Measurements from ENCODE around the gene PHTF2. TPM values are rescaled to one million over a fixed set of nuclear protein-coding genes. Genes with fewer than 3 reads are reported as not detected.

PHTF2 gene
- polyA plus RNA-seq, 1 donor: 11.5 TPM

GRCh38 chr7:77917500-77918262 is 119.1 kb downstream of the PHTF2 start:
- H3K36me3 ChIP-seq (ENCODE audit: control insufficient read depth, insufficient read depth, low read length): peaks cover 6% of the 10 kb centered on the region
- no peak overlapping the region for H3K4me3 ChIP-seq (ENCODE audit: low read length)
- no peaks in the 10 kb centered on the region for H3K27me3 ChIP-seq (ENCODE audit: control insufficient read depth, insufficient read depth, low read length)
- H3K27ac ChIP-seq (ENCODE audit: low read length): no peak overlapping the region
- H3K4me1 ChIP-seq (ENCODE audit: control insufficient read depth, insufficient read depth, low read length): no peaks in the 10 kb centered on the region
- no peaks in the 10 kb centered on the region for H3K9me3 ChIP-seq (ENCODE audit: control insufficient read depth, low read depth, low read length)
- 94% methylated on average over 1 of the region's 2 CpGs for WGBS (ENCODE audit: insufficient coverage, low lambda C conversion rate)
- no peak for DNase-seq

GRCh38 chr7:77918676-77919075 is 120.1 kb downstream of the PHTF2 start:
- H3K36me3 ChIP-seq (ENCODE audit: control insufficient read depth, insufficient read depth, low read length): peaks cover 6% of the 10 kb centered on the region
- H3K4me3 ChIP-seq (ENCODE audit: low read length): no peak overlapping the region
- H3K9me3 ChIP-seq (ENCODE audit: control insufficient read depth, low read depth, low read length): no peaks in the 10 kb centered on the region
- H3K4me1 ChIP-seq (ENCODE audit: control insufficient read depth, insufficient read depth, low read length): no peaks in the 10 kb centered on the region
- H3K27me3 ChIP-seq (ENCODE audit: control insufficient read depth, insufficient read depth, low read length): no peaks in the 10 kb centered on the region
- no peak for DNase-seq
- 100% methylated on average over 1 of the region's 1 CpG for WGBS (ENCODE audit: insufficient coverage, low lambda C conversion rate)
- no peak overlapping the region for H3K27ac ChIP-seq (ENCODE audit: low read length)

GRCh38 chr7:77923419-77923818 is 124.8 kb downstream of the PHTF2 start:
- no peaks in the 10 kb centered on the region for H3K4me1 ChIP-seq (ENCODE audit: control insufficient read depth, insufficient read depth, low read length)
- H3K27me3 ChIP-seq (ENCODE audit: control insufficient read depth, insufficient read depth, low read length): no peaks in the 10 kb centered on the region
- H3K27ac ChIP-seq (ENCODE audit: low read length): no peak overlapping the region
- H3K9me3 ChIP-seq (ENCODE audit: control insufficient read depth, low read depth, low read length): no peaks in the 10 kb centered on the region
- no peak for DNase-seq
- H3K36me3 ChIP-seq (ENCODE audit: control insufficient read depth, insufficient read depth, low read length): peaks cover 13% of the 10 kb centered on the region
- 86% methylated on average over 1 of the region's 2 CpGs for WGBS (ENCODE audit: insufficient coverage, low lambda C conversion rate)
- H3K4me3 ChIP-seq (ENCODE audit: low read length): no peak overlapping the region

GRCh38 chr7:77930496-77930895 is 131.9 kb downstream of the PHTF2 start:
- WGBS (ENCODE audit: insufficient coverage, low lambda C conversion rate): 60% methylated on average over 1 of the region's 2 CpGs
- Histone ChIP-seq H3K4me3 (ENCODE audit: low read length) (no peak overlapping the region), H3K27me3 (ENCODE audit: control insufficient read depth, insufficient read depth, low read length) (no peaks in the 10 kb centered on the region), H3K9me3 (ENCODE audit: control insufficient read depth, low read depth, low read length) (no peaks in the 10 kb centered on the region), H3K27ac (ENCODE audit: low read length) (no peak overlapping the region), H3K36me3 (ENCODE audit: control insufficient read depth, insufficient read depth, low read length) (peaks cover 7% of the 10 kb centered on the region), H3K4me1 (ENCODE audit: control insufficient read depth, insufficient read depth, low read length) (no peaks in the 10 kb centered on the region)
- DNase-seq: no peak

- DNase-seq: no peak
- no peaks in the 10 kb centered on the region for H3K27me3 ChIP-seq (ENCODE audit: control insufficient read depth, insufficient read depth, low read length)
- peaks cover 7% of the 10 kb centered on the region for H3K36me3 ChIP-seq (ENCODE audit: control insufficient read depth, insufficient read depth, low read length)
- 100% methylated on average over 2 of the region's 5 CpGs for WGBS (ENCODE audit: insufficient coverage, low lambda C conversion rate)
- no peaks in the 10 kb centered on the region for H3K4me1 ChIP-seq (ENCODE audit: control insufficient read depth, insufficient read depth, low read length)
- H3K9me3 ChIP-seq (ENCODE audit: control insufficient read depth, low read depth, low read length): no peaks in the 10 kb centered on the region
- H3K4me3 ChIP-seq (ENCODE audit: low read length): no peak overlapping the region
- H3K27ac ChIP-seq (ENCODE audit: low read length): no peak overlapping the region
Observed at GRCh38 chr7:77931841-77932240, 133.3 kb downstream of the PHTF2 start.

- H3K27me3 ChIP-seq (ENCODE audit: control insufficient read depth, insufficient read depth, low read length): no peaks in the 10 kb centered on the region
- H3K4me1 ChIP-seq (ENCODE audit: control insufficient read depth, insufficient read depth, low read length): no peaks in the 10 kb centered on the region
- peaks cover 2% of the 10 kb centered on the region for H3K36me3 ChIP-seq (ENCODE audit: control insufficient read depth, insufficient read depth, low read length)
- 100% methylated on average over 1 of the region's 3 CpGs for WGBS (ENCODE audit: insufficient coverage, low lambda C conversion rate)
- H3K9me3 ChIP-seq (ENCODE audit: control insufficient read depth, low read depth, low read length): no peaks in the 10 kb centered on the region
- no peak overlapping the region for H3K27ac ChIP-seq (ENCODE audit: low read length)
- no peak overlapping the region for H3K4me3 ChIP-seq (ENCODE audit: low read length)
- no peak for DNase-seq
Observed at GRCh38 chr7:77933394-77933793, 134.8 kb downstream of the PHTF2 start.

GRCh38 chr7:77935652-77936348 is 137.2 kb downstream of the PHTF2 start:
- no peaks in the 10 kb centered on the region for H3K9me3 ChIP-seq (ENCODE audit: control insufficient read depth, low read depth, low read length)
- 88% methylated on average over 1 of the region's 1 CpG for WGBS (ENCODE audit: insufficient coverage, low lambda C conversion rate)
- H3K27me3 ChIP-seq (ENCODE audit: control insufficient read depth, insufficient read depth, low read length): no peaks in the 10 kb centered on the region
- H3K27ac ChIP-seq (ENCODE audit: low read length): no peak overlapping the region
- H3K4me1 ChIP-seq (ENCODE audit: control insufficient read depth, insufficient read depth, low read length): no peaks in the 10 kb centered on the region
- no peak overlapping the region for H3K4me3 ChIP-seq (ENCODE audit: low read length)
- DNase-seq: no peak
- no peaks in the 10 kb centered on the region for H3K36me3 ChIP-seq (ENCODE audit: control insufficient read depth, insufficient read depth, low read length)

- peak in 1 of 2 donors; percentile 19 for DNase-seq
- no peak overlapping the region for H3K27ac ChIP-seq (ENCODE audit: low read length)
- no peak overlapping the region for H3K4me3 ChIP-seq (ENCODE audit: low read length)
- no peaks in the 10 kb centered on the region for H3K27me3 ChIP-seq (ENCODE audit: control insufficient read depth, insufficient read depth, low read length)
- H3K9me3 ChIP-seq (ENCODE audit: control insufficient read depth, low read depth, low read length): no peaks in the 10 kb centered on the region
- H3K36me3 ChIP-seq (ENCODE audit: control insufficient read depth, insufficient read depth, low read length): peaks cover 5% of the 10 kb centered on the region
- H3K4me1 ChIP-seq (ENCODE audit: control insufficient read depth, insufficient read depth, low read length): no peaks in the 10 kb centered on the region
Observed at GRCh38 chr7:77940647-77941046, 142.1 kb downstream of the PHTF2 start.

GRCh38 chr7:77942431-77942830 is 143.9 kb downstream of the PHTF2 start:
- 100% methylated on average over 1 of the region's 4 CpGs for WGBS (ENCODE audit: insufficient coverage, low lambda C conversion rate)
- H3K4me1 ChIP-seq (ENCODE audit: control insufficient read depth, insufficient read depth, low read length): no peaks in the 10 kb centered on the region
- H3K36me3 ChIP-seq (ENCODE audit: control insufficient read depth, insufficient read depth, low read length): peaks cover 5% of the 10 kb centered on the region
- no peak overlapping the region for H3K27ac ChIP-seq (ENCODE audit: low read length)
- H3K9me3 ChIP-seq (ENCODE audit: control insufficient read depth, low read depth, low read length): no peaks in the 10 kb centered on the region
- no peak overlapping the region for H3K4me3 ChIP-seq (ENCODE audit: low read length)
- H3K27me3 ChIP-seq (ENCODE audit: control insufficient read depth, insufficient read depth, low read length): no peaks in the 10 kb centered on the region
- DNase-seq: no peak

- Histone ChIP-seq H3K27ac (ENCODE audit: low read length) (no peak overlapping the region), H3K9me3 (ENCODE audit: control insufficient read depth, low read depth, low read length) (no peaks in the 10 kb centered on the region), H3K27me3 (ENCODE audit: control insufficient read depth, insufficient read depth, low read length) (no peaks in the 10 kb centered on the region), H3K4me1 (ENCODE audit: control insufficient read depth, insufficient read depth, low read length) (no peaks in the 10 kb centered on the region), H3K36me3 (ENCODE audit: control insufficient read depth, insufficient read depth, low read length) (peaks cover 5% of the 10 kb centered on the region), H3K4me3 (ENCODE audit: low read length) (no peak overlapping the region)
- 100% methylated on average over 1 of the region's 9 CpGs for WGBS (ENCODE audit: insufficient coverage, low lambda C conversion rate)
- no peak for DNase-seq
Observed at GRCh38 chr7:77944183-77945182, 145.9 kb downstream of the PHTF2 start.

All from large intestine (tissue), 3 donors.